ENCODE data around the gene ODF2L. TPM values are rescaled to one million over a fixed set of nuclear protein-coding genes. Genes with fewer than 3 reads are reported as not detected.

Gene ODF2L
- total and polyA plus RNA-seq, 7 donors: 14.4 to 55.1 (median 27.8) TPM

- Histone ChIP-seq H3K4me1 (no peaks in the 10 kb centered on the region), H3K4me3 (no peak overlapping the region), H3K36me3 (no peaks in the 10 kb centered on the region), H3K27ac (no peak overlapping the region), H3K27me3 (no peaks in the 10 kb centered on the region), H3K9me3 (no peaks in the 10 kb centered on the region)
- TF ChIP-seq POLR2A (IDR thresholded peaks at IDR 0.05) (no peak), CTCF (IDR thresholded peaks at IDR 0.05) (no peak), EP300 (IDR thresholded peaks at IDR 0.05) (no peak), POLR2AphosphoS5 (IDR thresholded peaks at IDR 0.05) (no peak)
- no peak for DNase-seq
- intact Hi-C loops (cut with DNase I): no loop called here
- WGBS, 2 donors: 88 to 93% methylated on average over 2 of the region's 2 CpGs
These were observed 51.1 kb downstream of the ODF2L start for GRCh38 chr1:86345042-86345441.

GRCh38 chr1:86339906-86340305, 56.2 kb downstream of the ODF2L start:
- Histone ChIP-seq H3K27ac (no peak overlapping the region), H3K27me3 (no peaks in the 10 kb centered on the region), H3K36me3 (no peaks in the 10 kb centered on the region), H3K4me3 (no peak overlapping the region), H3K4me1 (no peaks in the 10 kb centered on the region), H3K9me3 (no peaks in the 10 kb centered on the region)
- WGBS, 2 donors: 88 to 97% methylated on average over 7 of the region's 7 CpGs
- DNase-seq: no peak
- intact Hi-C loops (cut with DNase I): no loop called here
- no peak for TF ChIP-seq CTCF (IDR thresholded peaks at IDR 0.05)

GRCh38 chr1:86339014-86339812, 56.9 kb downstream of the ODF2L start:
- 57 to 65% methylated on average over 7 of the region's 7 CpGs for WGBS, 2 donors
- TF ChIP-seq CTCF (IDR thresholded peaks at IDR 0.05) (no peak), POLR2AphosphoS5 (IDR thresholded peaks at IDR 0.05) (no peak), EP300 (IDR thresholded peaks at IDR 0.05) (no peak), POLR2A (IDR thresholded peaks at IDR 0.05) (no peak)
- DNase-seq: no peak
- Histone ChIP-seq H3K4me1 (no peaks in the 10 kb centered on the region), H3K4me3 (no peak overlapping the region), H3K9me3 (no peaks in the 10 kb centered on the region), H3K27me3 (no peaks in the 10 kb centered on the region), H3K27ac (no peak overlapping the region), H3K36me3 (no peaks in the 10 kb centered on the region)
- intact Hi-C loops (cut with DNase I): no loop called here

- no peaks in the 10 kb centered on the region for H3K36me3 ChIP-seq
- 61 to 62% methylated on average over 1 of the region's 1 CpG for WGBS, 2 donors
- intact Hi-C loops (cut with DNase I): no loop called here
- H3K27ac ChIP-seq: no peak overlapping the region
- H3K27me3 ChIP-seq: no peaks in the 10 kb centered on the region
- H3K4me1 ChIP-seq: no peaks in the 10 kb centered on the region
- H3K9me3 ChIP-seq: no peaks in the 10 kb centered on the region
- DNase-seq: no peak
- no peak for TF ChIP-seq EP300 (IDR thresholded peaks at IDR 0.05)
- no peak overlapping the region for H3K4me3 ChIP-seq
These were observed 60.2 kb downstream of the ODF2L start for GRCh38 chr1:86335916-86336315.

- intact Hi-C loops (cut with DNase I): no loop called here
- DNase-seq: no peak
- H3K27me3 ChIP-seq: no peaks in the 10 kb centered on the region
- TF ChIP-seq POLR2A (IDR thresholded peaks at IDR 0.05): no peak
- TF ChIP-seq EP300 (IDR thresholded peaks at IDR 0.05): no peak
- TF ChIP-seq CTCF (IDR thresholded peaks at IDR 0.05): no peak
- TF ChIP-seq POLR2AphosphoS5 (IDR thresholded peaks at IDR 0.05): no peak
- H3K4me1 ChIP-seq: no peaks in the 10 kb centered on the region
- H3K9me3 ChIP-seq: no peaks in the 10 kb centered on the region
- no peaks in the 10 kb centered on the region for H3K36me3 ChIP-seq
- no peak overlapping the region for H3K4me3 ChIP-seq
- H3K27ac ChIP-seq: no peak overlapping the region
These were observed 70.9 kb downstream of the ODF2L start for GRCh38 chr1:86325264-86325663.
